ENCODE data around the gene GRAMD1A.

GRAMD1A gene

GRCh38 chr19:35069696-35070095 lies 69.6 kb downstream of the GRAMD1A start:
- TF ChIP-seq CTCF (IDR thresholded peaks at IDR 0.05; ENCODE audit: borderline replicate concordance, insufficient read depth, low read depth, low read length) = no peak

GRCh38 chr19:35070471-35070870 lies 70.3 kb downstream of the GRAMD1A start:
- no peak overlapping the region for H3K4me3 ChIP-seq (ENCODE audit: low read depth, low read length)
- TF ChIP-seq CTCF (IDR thresholded peaks at IDR 0.05; ENCODE audit: borderline replicate concordance, insufficient read depth, low read depth, low read length) = no peak

More at GRCh38 chr19:35069696-35070095, 69.6 kb downstream of the GRAMD1A start:
- H3K4me3 ChIP-seq (ENCODE audit: low read depth, low read length) = no peak overlapping the region

- no peak for TF ChIP-seq CTCF (IDR thresholded peaks at IDR 0.05; ENCODE audit: borderline replicate concordance, insufficient read depth, low read depth, low read length)
These were observed 73.4 kb downstream of the GRAMD1A start for GRCh38 chr19:35073516-35073915.

GRCh38 chr19:35073941-35074340 lies 73.8 kb downstream of the GRAMD1A start:
- TF ChIP-seq CTCF (IDR thresholded peaks at IDR 0.05; ENCODE audit: borderline replicate concordance, insufficient read depth, low read depth, low read length) = no peak
- H3K4me3 ChIP-seq (ENCODE audit: low read depth, low read length) = no peak overlapping the region

More at GRCh38 chr19:35073516-35073915, 73.4 kb downstream of the GRAMD1A start:
- no peak overlapping the region for H3K4me3 ChIP-seq (ENCODE audit: low read depth, low read length)

- no peak overlapping the region for H3K4me3 ChIP-seq (ENCODE audit: low read depth, low read length)
- TF ChIP-seq CTCF (IDR thresholded peaks at IDR 0.05; ENCODE audit: borderline replicate concordance, insufficient read depth, low read depth, low read length) = no peak
These were observed 74.5 kb downstream of the GRAMD1A start for GRCh38 chr19:35074426-35075201.

GRCh38 chr19:35075202-35076025 lies 75.3 kb downstream of the GRAMD1A start:
- H3K4me3 ChIP-seq (ENCODE audit: low read depth, low read length) = no peak overlapping the region
- TF ChIP-seq CTCF (IDR thresholded peaks at IDR 0.05; ENCODE audit: borderline replicate concordance, insufficient read depth, low read depth, low read length) = no peak
